Mesendoderm (in vitro differentiated cells): ENCODE measurements around the gene FGF12.
A peak's percentile ranks its signal among the peaks of the same experiment; 100 is the strongest.

Source experiments
- DNase-seq: peaks from one replicate; pipeline ENCODE4 v3.0.0; 2013
- H2AK5ac ChIP-seq: 2 replicates; pipeline ENCODE4 v1.6.1; 2013; ENCODE audit warnings: low read length, inconsistent platforms
- H2BK120ac ChIP-seq: 2 replicates; pipeline ENCODE4 v1.6.1; 2013; ENCODE audit warnings: low read depth, mild to moderate bottlenecking, low read length, moderate library complexity, mixed read lengths
- H2BK15ac ChIP-seq: replicated peaks from 2 replicates; pipeline ENCODE4 v1.6.1; 2013; ENCODE audit warnings: low read depth, mild to moderate bottlenecking, moderate library complexity
- H2BK5ac ChIP-seq: 2 replicates; pipeline ENCODE4 v1.6.1; 2013; ENCODE audit warnings: low read length, inconsistent platforms
- H3K18ac ChIP-seq: 2 replicates; pipeline ENCODE4 v1.6.1; 2013; ENCODE audit warnings: mild to moderate bottlenecking, low read length, mixed read lengths
- H3K23ac ChIP-seq: one replicate; pipeline ENCODE4 v1.6.1; 2013; ENCODE audit warnings: low read length
- H3K27ac ChIP-seq: 2 replicates; pipeline ENCODE4 v1.5.1; 2013; ENCODE audit warnings: low read depth, mild to moderate bottlenecking, inconsistent platforms, low read length, moderate library complexity
- H3K27me3 ChIP-seq: 2 replicates; pipeline ENCODE4 v1.6.1; 2013; ENCODE audit warnings: low read length, control low read depth, mild to moderate bottlenecking, inconsistent platforms; ENCODE audit not compliant: insufficient read depth, poor library complexity
- H3K36me3 ChIP-seq: 2 replicates; pipeline ENCODE4 v1.6.1; 2013; ENCODE audit warnings: low read length, inconsistent platforms; ENCODE audit not compliant: control insufficient read depth, insufficient read depth
- H3K4ac ChIP-seq: one replicate; pipeline ENCODE4 v1.6.1; 2013; ENCODE audit warnings: low read depth, mild to moderate bottlenecking, low read length, moderate library complexity
- H3K4me1 ChIP-seq: 2 replicates; pipeline ENCODE4 v1.6.1; 2013; ENCODE audit warnings: low read depth, low read length, inconsistent platforms; ENCODE audit not compliant: control insufficient read depth
- H3K4me2 ChIP-seq: 2 replicates; pipeline ENCODE4 v1.6.1; 2013; ENCODE audit warnings: low read length
- H3K4me3 ChIP-seq: 2 replicates; pipeline ENCODE4 v1.5.1; 2013; ENCODE audit warnings: mild to moderate bottlenecking, low read length
- H3K56ac ChIP-seq: one replicate; pipeline ENCODE4 v1.6.1; 2013; ENCODE audit warnings: low read length
- H3K79me1 ChIP-seq: 2 replicates; pipeline ENCODE4 v1.6.1; 2013; ENCODE audit warnings: low read length, inconsistent platforms
- H3K79me2 ChIP-seq: 2 replicates; pipeline ENCODE4 v1.6.1; 2013; ENCODE audit warnings: mild to moderate bottlenecking, low read length; ENCODE audit not compliant: control insufficient read depth, insufficient read depth
- H3K9ac ChIP-seq: 2 replicates; pipeline ENCODE4 v1.6.1; 2013; ENCODE audit warnings: low read length, inconsistent platforms
- H4K5ac ChIP-seq: one replicate; pipeline ENCODE4 v1.6.1; 2013; ENCODE audit warnings: low read length
- H4K8ac ChIP-seq: one replicate; pipeline ENCODE4 v1.6.1; 2013; ENCODE audit warnings: low read depth, mild to moderate bottlenecking, control low read depth, low read length, moderate library complexity
- WGBS: extraction: QIAGEN DNeasy Blood & Tissue Kit; methylation state at CpG from one replicate; pipeline ENCODE4 v1.1.7; 2013; ENCODE audit warnings: low lambda C conversion rate, missing lambda C conversion rate; ENCODE audit not compliant: insufficient coverage; ENCODE audit errors: extremely low coverage; 5-methylcytosine and 5-hydroxymethylcytosine counted together

FGF12 gene

DNA sequence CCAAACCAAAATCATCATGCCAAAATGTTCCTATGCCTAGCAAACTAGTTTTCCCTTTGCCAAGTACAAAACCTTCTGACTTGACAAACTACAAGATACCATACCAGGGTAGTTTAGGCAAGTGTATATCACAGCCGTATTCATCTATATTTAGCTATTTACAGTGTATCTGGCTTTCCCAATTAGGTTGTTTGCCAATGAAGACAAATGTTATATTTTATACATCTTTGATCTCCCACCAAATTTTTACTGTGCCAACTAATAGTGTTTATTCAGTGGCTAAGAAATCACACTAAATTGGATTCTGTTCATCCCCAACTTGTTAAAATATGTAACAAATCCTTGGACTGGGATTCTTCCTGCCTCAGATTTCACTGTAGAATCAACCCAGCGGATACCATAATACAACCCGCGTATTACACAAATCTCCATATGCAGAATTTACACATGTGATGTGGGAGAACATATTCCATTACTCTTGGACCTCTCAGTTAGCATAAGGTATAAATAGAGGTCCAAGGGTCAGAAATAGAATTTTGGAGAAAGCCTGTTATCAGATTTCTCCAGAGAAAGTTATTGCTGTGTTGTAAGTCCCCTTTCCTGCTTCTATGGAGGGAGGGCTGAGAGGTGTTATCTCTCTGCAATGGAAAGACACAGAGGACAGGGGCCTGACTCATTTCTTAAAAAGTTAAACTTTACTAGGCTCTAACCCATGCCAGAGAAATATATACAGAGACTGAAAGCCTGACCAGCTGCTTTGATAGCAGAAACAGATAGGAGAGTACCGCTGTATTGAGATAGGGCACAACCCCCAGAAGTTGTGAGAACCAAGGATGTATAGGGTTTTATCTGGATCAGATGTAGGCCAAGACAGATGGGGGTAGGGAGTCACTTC lies 467.0 kb downstream of the FGF12 start:
- Histone ChIP-seq H3K27ac (no peak overlapping the region), H2BK15ac (no peak overlapping the region), H3K79me2 (no peaks in the 10 kb centered on the region), H2BK5ac (no peak overlapping the region), H4K8ac (no peak overlapping the region), H2AK5ac (no peak overlapping the region), H3K79me1 (no peaks in the 10 kb centered on the region), H3K56ac (no peak overlapping the region), H3K4ac (no peak overlapping the region), H3K23ac (no peak overlapping the region), H3K4me3 (no peak overlapping the region), H4K5ac (no peak overlapping the region), H3K9ac (no peak overlapping the region), H3K4me2 (no peak overlapping the region), H3K36me3 (no peaks in the 10 kb centered on the region), H3K4me1 (no peaks in the 10 kb centered on the region), H3K18ac (peak overlapping the region; percentile 1), H2BK120ac (no peak overlapping the region), H3K27me3 (no peaks in the 10 kb centered on the region)
- no CpG with 5 or more reads among the region's 5 CpGs for WGBS
- peak; percentile 3 for DNase-seq

DNA sequence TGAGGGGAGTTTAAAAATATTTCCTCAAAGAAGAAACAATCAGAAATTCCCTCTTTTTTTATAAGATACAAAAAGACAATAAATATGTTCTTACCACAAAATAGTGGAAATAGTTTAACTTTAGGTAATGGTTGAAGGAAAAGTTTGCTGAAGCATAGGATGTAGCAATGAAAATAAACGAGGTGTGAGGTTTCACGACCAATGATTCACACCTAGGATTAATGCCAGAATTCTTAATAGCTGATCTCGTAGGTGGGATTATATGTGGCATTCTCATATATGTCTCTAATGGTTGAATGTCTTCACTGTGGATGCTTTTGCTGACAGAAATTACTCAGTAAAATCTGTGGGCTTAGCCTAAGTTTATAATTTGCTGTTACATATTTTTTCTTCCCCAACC lies 467.7 kb downstream of the FGF12 start:
- no peak overlapping the region for H2BK15ac ChIP-seq
- H2AK5ac ChIP-seq: no peak overlapping the region
- H3K9ac ChIP-seq: no peak overlapping the region
- no peak overlapping the region for H3K27ac ChIP-seq
- no peaks in the 10 kb centered on the region for H3K4me1 ChIP-seq
- no peak overlapping the region for H3K56ac ChIP-seq
- WGBS: no CpG with 5 or more reads among the region's 3 CpGs
- no peak overlapping the region for H4K8ac ChIP-seq
- DNase-seq: peak; percentile 2
- no peaks in the 10 kb centered on the region for H3K79me2 ChIP-seq
- no peaks in the 10 kb centered on the region for H3K36me3 ChIP-seq
- H4K5ac ChIP-seq: no peak overlapping the region
- H3K18ac ChIP-seq: no peak overlapping the region
- no peaks in the 10 kb centered on the region for H3K79me1 ChIP-seq
- H3K4me3 ChIP-seq: no peak overlapping the region
- no peak overlapping the region for H2BK5ac ChIP-seq
- no peak overlapping the region for H2BK120ac ChIP-seq
- no peak overlapping the region for H3K23ac ChIP-seq
- no peaks in the 10 kb centered on the region for H3K27me3 ChIP-seq
- no peak overlapping the region for H3K4ac ChIP-seq
- H3K4me2 ChIP-seq: no peak overlapping the region

DNA sequence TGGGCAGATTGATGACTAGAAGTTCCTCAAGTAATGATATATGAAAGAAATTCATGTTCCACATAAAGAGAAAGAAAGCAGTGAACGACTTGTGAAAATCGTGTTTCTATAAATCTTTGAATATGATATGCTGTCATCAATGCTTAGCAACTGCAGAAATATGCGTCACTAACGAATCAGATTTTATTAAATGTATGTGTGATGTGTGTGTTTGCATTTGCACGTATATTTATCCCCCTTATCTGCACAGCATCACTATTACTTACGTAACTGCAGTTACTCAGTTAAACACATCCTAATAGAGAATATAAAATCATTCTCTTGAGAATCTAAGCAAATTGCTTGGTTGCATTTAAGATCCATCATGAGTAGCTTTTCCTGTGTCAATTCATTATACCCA lies 468.6 kb downstream of the FGF12 start:
- H3K36me3 ChIP-seq: no peaks in the 10 kb centered on the region
- no peaks in the 10 kb centered on the region for H3K79me1 ChIP-seq
- DNase-seq: no peak
- H3K23ac ChIP-seq: no peak overlapping the region
- H3K56ac ChIP-seq: no peak overlapping the region
- H2BK120ac ChIP-seq: no peak overlapping the region
- no peak overlapping the region for H3K27ac ChIP-seq
- no CpG with 5 or more reads among the region's 6 CpGs for WGBS
- no peaks in the 10 kb centered on the region for H3K79me2 ChIP-seq
- H2BK15ac ChIP-seq: no peak overlapping the region
- no peak overlapping the region for H3K18ac ChIP-seq
- no peaks in the 10 kb centered on the region for H3K27me3 ChIP-seq
- H2AK5ac ChIP-seq: no peak overlapping the region
- no peak overlapping the region for H4K8ac ChIP-seq
- no peak overlapping the region for H3K4ac ChIP-seq
- no peak overlapping the region for H3K4me2 ChIP-seq
- H2BK5ac ChIP-seq: no peak overlapping the region
- H3K4me3 ChIP-seq: no peak overlapping the region
- H3K9ac ChIP-seq: no peak overlapping the region
- no peaks in the 10 kb centered on the region for H3K4me1 ChIP-seq
- H4K5ac ChIP-seq: no peak overlapping the region

DNA sequence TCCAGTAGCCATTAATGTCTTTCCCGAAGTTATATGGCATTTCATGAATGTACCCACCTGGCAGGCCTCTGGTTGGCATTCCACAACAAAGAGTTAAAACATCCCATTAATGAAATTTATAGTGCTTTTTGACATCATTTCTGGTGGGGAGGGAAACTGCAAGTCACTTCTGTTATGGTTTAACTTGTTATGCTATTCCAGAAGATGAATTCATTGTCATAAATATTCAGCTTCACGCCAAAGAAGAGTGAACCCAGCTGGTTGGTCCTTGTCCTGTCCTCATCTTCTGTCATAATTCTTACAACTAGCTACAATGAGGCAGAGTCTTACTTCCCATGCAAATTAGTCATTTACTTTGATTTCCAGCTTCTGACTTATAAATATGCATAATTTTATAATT lies 471.5 kb downstream of the FGF12 start:
- Histone ChIP-seq H3K27ac (no peak overlapping the region), H3K56ac (no peak overlapping the region), H3K4me2 (no peak overlapping the region), H3K79me1 (no peaks in the 10 kb centered on the region), H2BK120ac (no peak overlapping the region), H3K4ac (no peak overlapping the region), H3K18ac (no peak overlapping the region), H3K36me3 (no peaks in the 10 kb centered on the region), H4K8ac (no peak overlapping the region), H3K27me3 (no peaks in the 10 kb centered on the region), H3K23ac (no peak overlapping the region), H3K79me2 (no peaks in the 10 kb centered on the region), H3K4me3 (no peak overlapping the region), H3K9ac (no peak overlapping the region), H2BK15ac (no peak overlapping the region), H4K5ac (no peak overlapping the region), H3K4me1 (no peaks in the 10 kb centered on the region), H2BK5ac (no peak overlapping the region), H2AK5ac (no peak overlapping the region)
- WGBS: no CpG with 5 or more reads among the region's 2 CpGs
- DNase-seq: no peak

DNA sequence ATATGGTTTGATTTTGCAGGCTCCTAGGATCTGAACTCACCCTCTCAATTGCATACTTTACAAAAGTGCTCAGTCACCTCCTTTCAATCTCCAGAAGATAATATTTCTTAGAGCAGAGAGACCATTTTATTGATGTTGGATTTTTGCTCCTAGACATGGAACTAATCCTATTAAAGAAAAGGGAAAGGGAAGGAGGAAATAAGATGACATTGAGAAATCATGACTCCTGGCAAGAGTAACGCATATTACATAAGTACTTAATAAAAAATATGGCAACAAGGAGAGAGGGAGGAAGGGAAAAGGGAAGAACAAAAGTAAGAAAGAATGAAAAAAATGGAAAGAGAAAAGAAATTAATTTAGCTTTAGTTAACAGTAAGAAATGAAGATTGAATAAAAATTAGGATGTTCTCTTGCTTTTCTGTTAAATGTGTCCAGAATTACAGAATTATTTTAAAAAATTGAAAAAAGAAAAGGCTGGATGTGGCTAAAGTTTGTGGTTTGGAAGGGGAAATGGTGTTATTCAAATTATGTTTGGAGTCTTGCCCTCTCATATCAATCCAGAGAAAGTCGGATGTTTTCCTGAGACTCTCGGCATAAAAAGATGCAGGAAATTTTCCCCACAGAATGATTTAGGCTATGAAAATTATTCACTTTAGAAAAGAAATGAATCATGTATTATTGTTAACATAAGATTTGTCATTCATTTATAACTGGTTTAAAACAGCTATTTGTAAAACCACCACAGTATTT lies 474.0 kb downstream of the FGF12 start:
- Histone ChIP-seq H3K9ac (no peak overlapping the region), H3K36me3 (no peaks in the 10 kb centered on the region), H3K4me2 (no peak overlapping the region), H3K27ac (no peak overlapping the region), H2BK15ac (no peak overlapping the region), H4K5ac (no peak overlapping the region), H3K4me1 (no peaks in the 10 kb centered on the region), H3K18ac (no peak overlapping the region), H3K4ac (no peak overlapping the region), H3K4me3 (no peak overlapping the region), H3K79me1 (no peaks in the 10 kb centered on the region), H3K79me2 (no peaks in the 10 kb centered on the region), H2AK5ac (no peak overlapping the region), H3K27me3 (no peaks in the 10 kb centered on the region), H3K23ac (no peak overlapping the region), H2BK5ac (no peak overlapping the region), H3K56ac (no peak overlapping the region), H4K8ac (no peak overlapping the region), H2BK120ac (no peak overlapping the region)
- WGBS: no CpG with 5 or more reads among the region's 3 CpGs
- no peak for DNase-seq
